Measurements from ENCODE around the gene ZFAND2A.
"Not testable (repeated sequence)": the region's sequence is repeated elsewhere in the genome, so short reads cannot be mapped to it uniquely, and the experiment has no call there.

The ZFAND2A gene

DNA sequence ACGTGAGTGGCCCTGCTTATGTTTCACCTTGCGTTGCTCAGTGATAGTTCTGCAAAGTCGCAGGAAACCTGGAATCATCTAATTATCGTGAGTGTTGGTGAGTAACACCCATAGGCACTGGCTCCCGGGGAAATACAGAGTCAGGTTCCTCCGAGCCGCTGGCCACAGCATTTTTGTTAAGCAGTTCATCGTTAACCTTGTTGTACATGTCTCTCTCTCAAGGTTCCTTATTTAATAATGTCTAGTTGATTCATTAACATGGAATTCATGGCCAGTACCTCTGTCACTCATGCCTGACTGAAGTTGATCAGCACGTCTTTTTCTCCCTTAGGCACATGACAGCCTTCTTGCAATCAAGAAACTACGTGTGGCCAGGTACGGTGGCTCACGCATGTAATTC is 3.1 kb upstream of the ZFAND2A start:
- peaks cover 9% of the 10 kb centered on the region for H3K4me1 ChIP-seq (ENCODE audit: control insufficient read depth, insufficient read depth, low read length)
- no peaks in the 10 kb centered on the region for H3K27me3 ChIP-seq (ENCODE audit: control insufficient read depth, insufficient read depth, low read length, poor library complexity, severe bottlenecking)
- no peak overlapping the region for H3K4me3 ChIP-seq (ENCODE audit: insufficient read depth, low read depth, low read length)
- WGBS, 2 experiments = 94 to 95% methylated on average over 12 of the region's 12 CpGs
- H3K36me3 ChIP-seq (ENCODE audit: control insufficient read depth, insufficient read depth, low read length) = no peaks in the 10 kb centered on the region
- no peak overlapping the region for H3K27ac ChIP-seq (ENCODE audit: insufficient read depth, low read depth, low read length, poor library complexity, severe bottlenecking)
- H3K9me3 ChIP-seq (ENCODE audit: control insufficient read depth, low read length) = no peaks in the 10 kb centered on the region

DNA sequence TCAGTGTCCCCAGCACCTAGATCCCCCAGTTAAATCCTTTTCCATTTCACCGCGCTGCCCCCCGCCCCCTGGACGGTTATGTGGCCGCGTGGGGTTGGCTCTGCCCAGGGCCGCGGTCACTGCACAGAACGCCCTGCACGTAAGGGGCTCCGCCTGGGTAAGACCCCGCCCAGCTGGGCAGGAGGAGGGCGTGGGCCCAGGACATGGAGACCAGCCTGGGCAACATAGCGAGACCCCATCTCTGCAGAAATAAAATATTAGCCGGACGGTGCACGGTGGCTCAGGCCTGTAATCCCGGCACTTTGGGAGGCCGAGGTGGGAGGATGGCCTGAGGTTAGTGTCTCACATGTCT is 650 bp upstream of the ZFAND2A start:
- WGBS, 2 experiments = 46% methylated on average over 19 of the region's 19 CpGs

DNA sequence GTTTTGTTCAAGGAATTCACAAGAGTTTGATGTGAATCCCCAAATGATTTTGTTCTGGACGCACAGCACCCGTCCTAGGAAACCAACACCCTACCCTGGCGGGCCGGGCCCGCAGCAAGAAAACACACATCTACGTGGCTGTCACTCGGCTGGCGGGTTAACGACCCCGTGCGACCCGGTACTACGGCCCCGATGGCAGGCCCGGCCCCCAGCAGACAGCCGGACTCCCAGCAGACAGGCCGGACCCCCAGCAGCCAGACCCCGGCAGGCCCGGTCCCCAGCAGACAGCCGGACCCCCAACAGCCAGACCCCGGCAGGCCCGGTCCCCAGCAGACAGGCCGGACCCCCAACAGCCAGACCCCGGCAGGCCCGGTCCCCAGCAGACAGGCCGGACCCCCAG is 765 bp downstream of the ZFAND2A start:
- H3K9me3 ChIP-seq (ENCODE audit: control insufficient read depth, low read length); H3K27me3 ChIP-seq (ENCODE audit: control insufficient read depth, insufficient read depth, low read length, poor library complexity, severe bottlenecking); H3K4me1 ChIP-seq (ENCODE audit: control insufficient read depth, insufficient read depth, low read length); H3K27ac ChIP-seq (ENCODE audit: insufficient read depth, low read depth, low read length, poor library complexity, severe bottlenecking): not testable (repeated sequence)
- Histone ChIP-seq H3K36me3 (ENCODE audit: control insufficient read depth, insufficient read depth, low read length) (peaks cover 11% of the 10 kb centered on the region), H3K4me3 (ENCODE audit: insufficient read depth, low read depth, low read length) (peak overlapping the region; percentile 86)
- WGBS, 2 experiments = 13 to 14% methylated on average over 26 of the region's 26 CpGs

More for the DNA sequence above, 650 bp upstream of the ZFAND2A start:
- Histone ChIP-seq H3K36me3 (ENCODE audit: control insufficient read depth, insufficient read depth, low read length) (peaks cover 5% of the 10 kb centered on the region), H3K9me3 (ENCODE audit: control insufficient read depth, low read length) (no peaks in the 10 kb centered on the region), H3K4me1 (ENCODE audit: control insufficient read depth, insufficient read depth, low read length) (peaks cover 9% of the 10 kb centered on the region), H3K4me3 (ENCODE audit: insufficient read depth, low read depth, low read length) (peak overlapping the region; percentile 86), H3K27me3 (ENCODE audit: control insufficient read depth, insufficient read depth, low read length, poor library complexity, severe bottlenecking) (no peaks in the 10 kb centered on the region), H3K27ac (ENCODE audit: insufficient read depth, low read depth, low read length, poor library complexity, severe bottlenecking) (peak overlapping the region; percentile 85)

DNA sequence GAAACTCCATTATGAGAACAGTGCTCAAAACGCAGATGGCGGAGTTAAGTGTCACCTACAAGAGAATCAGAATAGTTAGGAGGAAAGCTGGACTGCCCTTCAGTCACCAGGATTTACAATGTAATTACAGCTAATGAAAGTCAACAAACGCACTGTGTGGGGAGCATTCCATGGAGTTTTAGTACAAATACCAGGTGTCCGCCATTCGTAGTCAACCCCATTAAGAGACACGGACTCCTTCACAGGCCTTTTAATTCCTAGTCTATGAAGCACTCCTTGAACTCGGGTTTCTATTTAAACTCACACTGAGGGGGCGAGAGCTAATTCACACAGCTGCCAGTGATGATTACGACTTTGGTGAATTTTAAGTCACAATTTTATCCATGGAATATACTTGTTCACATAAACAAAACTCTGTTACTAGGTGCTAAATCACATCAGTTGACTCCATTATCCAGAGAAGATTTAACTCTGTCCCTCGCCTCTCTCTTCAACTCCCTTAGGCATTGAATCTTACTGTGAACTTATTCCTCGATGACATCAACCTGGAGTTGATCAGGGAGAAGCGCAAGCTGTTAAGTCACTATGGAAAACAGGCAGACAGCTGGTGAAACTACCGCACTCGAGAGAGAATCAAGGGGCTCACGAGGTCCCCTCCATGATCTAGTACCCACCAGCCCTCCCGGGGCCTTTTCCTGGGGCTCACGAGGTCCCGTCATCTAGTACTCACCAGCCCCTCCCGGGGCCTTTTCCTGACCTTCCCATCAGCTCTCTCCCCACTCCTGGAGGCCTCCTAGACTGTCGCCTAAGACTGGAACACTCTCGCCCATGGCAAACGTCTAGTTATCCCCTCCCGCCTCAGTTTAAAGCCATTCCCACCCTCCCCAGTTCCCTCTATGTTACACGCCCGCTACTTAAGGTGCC is 1.5 kb downstream of the ZFAND2A start:
- peak overlapping the region; percentile 86 for H3K4me3 ChIP-seq (ENCODE audit: insufficient read depth, low read depth, low read length)
- no peak overlapping the region for H3K27ac ChIP-seq (ENCODE audit: insufficient read depth, low read depth, low read length, poor library complexity, severe bottlenecking)
- peaks cover 9% of the 10 kb centered on the region for H3K4me1 ChIP-seq (ENCODE audit: control insufficient read depth, insufficient read depth, low read length)
- peaks cover 15% of the 10 kb centered on the region for H3K36me3 ChIP-seq (ENCODE audit: control insufficient read depth, insufficient read depth, low read length)
- no peaks in the 10 kb centered on the region for H3K27me3 ChIP-seq (ENCODE audit: control insufficient read depth, insufficient read depth, low read length, poor library complexity, severe bottlenecking)
- WGBS, 2 experiments = 77% methylated on average over 25 of the region's 25 CpGs
- no peaks in the 10 kb centered on the region for H3K9me3 ChIP-seq (ENCODE audit: control insufficient read depth, low read length)

DNA sequence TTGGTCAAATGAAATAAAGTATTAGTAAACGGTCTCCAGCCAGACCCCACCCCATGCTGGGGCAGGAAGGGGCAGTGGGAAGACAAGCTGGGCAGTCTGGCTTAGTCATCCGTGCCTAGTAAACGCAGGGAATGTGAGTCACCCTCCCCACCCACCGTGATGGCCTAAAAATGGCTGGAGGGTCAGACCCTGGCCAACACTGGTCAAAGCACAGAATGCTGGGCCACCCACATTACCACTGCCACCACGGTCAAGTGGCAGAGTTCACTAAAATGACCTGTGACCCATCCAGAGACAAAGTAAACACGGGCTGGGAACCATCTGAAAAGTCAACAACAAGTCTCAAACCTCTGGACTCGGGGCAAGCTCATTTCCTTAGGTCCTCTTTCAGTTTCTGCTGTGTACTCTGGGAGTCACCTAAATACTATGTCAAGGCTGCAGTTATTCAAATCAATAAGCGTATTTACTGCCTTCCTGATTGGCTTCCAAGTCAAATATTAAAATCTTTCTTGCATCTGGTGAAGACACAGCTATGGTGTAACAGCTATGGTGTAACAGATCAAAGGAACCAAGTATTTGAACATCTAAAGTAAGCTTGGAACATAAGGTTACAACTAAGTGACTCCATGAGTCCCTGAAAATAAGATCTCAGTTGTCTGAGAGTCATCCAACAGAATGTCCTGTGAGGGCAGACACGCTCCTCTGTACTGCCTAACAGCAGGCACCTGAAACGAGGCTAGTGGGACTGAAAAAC is 3.0 kb downstream of the ZFAND2A start:
- no peak overlapping the region for H3K27ac ChIP-seq (ENCODE audit: insufficient read depth, low read depth, low read length, poor library complexity, severe bottlenecking)
- peaks cover 15% of the 10 kb centered on the region for H3K36me3 ChIP-seq (ENCODE audit: control insufficient read depth, insufficient read depth, low read length)
- peaks cover 9% of the 10 kb centered on the region for H3K4me1 ChIP-seq (ENCODE audit: control insufficient read depth, insufficient read depth, low read length)
- H3K4me3 ChIP-seq (ENCODE audit: insufficient read depth, low read depth, low read length) = no peak overlapping the region
- 85 to 87% methylated on average over 10 of the region's 10 CpGs for WGBS, 2 experiments
- no peaks in the 10 kb centered on the region for H3K27me3 ChIP-seq (ENCODE audit: control insufficient read depth, insufficient read depth, low read length, poor library complexity, severe bottlenecking)
- H3K9me3 ChIP-seq (ENCODE audit: control insufficient read depth, low read length) = no peaks in the 10 kb centered on the region

DNA sequence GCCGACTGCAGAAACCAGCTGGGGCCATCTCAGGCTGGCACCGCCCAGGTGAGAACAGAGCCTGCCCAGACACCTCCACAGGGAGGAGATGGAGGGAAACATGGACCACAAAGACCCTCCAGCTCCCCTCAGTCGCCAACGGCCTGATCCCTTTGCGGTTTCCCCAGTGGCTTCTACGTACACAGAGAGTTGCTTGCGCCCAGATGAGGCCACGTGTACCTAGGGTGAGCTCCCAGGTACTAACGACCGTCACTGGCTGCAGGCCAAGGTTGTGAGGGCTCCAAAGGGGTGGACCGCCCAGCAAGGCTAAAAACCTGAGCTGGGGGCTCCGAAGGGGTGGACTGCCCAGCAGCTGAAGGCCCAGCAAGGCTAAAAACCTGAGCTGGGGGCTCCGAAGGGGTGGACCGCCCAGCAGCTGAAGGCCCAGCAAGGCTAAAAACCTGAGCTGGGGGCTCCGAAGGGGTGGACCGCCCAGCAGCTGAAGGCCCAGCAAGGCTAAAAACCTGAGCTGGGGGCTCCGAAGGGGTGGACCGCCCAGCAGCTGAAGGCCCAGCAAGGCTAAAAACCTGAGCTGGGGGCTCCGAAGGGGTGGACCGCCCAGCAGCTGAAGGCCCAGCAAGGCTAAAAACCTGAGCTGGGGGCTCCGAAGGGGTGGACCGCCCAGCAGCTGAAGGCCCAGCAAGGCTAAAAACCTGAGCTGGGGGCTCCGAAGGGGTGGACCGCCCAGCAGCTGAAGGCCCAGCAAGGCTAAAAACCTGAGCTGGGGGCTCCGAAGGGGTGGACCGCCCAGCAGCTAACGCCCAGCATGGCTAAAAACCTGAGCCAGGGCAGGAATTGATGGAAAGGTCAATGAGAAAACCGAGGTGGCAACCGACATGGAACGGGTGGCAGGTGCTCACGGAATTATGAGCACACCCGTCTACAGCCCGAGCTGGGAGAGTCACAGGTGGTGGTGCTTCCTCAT is 3.9 kb downstream of the ZFAND2A start:
- WGBS, 2 experiments = 94 to 95% methylated on average over 22 to 23 of the region's 33 CpGs

DNA sequence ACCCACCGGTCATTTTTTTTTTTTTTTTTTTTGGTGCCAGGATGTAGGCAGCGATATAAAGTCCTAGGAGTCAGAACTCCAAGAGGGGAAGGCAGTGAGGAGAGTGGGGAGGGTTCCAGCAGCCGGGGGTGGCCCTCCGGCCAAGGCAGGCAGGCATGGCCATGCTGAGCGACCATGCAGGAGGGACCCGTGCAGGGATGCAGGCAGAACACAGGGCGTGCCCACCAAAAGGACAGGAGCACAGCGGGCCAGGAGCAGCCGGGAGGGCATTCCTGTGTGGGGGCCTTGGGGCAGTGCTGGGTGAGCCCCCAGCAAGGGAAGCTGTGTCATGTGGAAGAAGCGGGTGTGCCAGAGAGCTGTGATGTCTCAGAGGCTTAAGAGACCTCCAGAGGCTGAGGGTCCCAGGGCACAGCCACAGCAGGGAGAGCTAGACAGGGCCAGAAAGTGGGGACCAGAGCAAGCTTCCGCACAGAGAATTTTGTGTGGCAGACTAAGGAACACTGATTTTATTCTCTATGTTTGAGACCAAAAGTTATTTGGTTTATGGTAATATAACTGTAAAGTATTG is 5.7 kb downstream of the ZFAND2A start:
- Histone ChIP-seq H3K36me3 (ENCODE audit: control insufficient read depth, insufficient read depth, low read length) (peaks cover 15% of the 10 kb centered on the region), H3K27ac (ENCODE audit: insufficient read depth, low read depth, low read length, poor library complexity, severe bottlenecking) (no peak overlapping the region), H3K4me3 (ENCODE audit: insufficient read depth, low read depth, low read length) (no peak overlapping the region), H3K9me3 (ENCODE audit: control insufficient read depth, low read length) (no peaks in the 10 kb centered on the region), H3K4me1 (ENCODE audit: control insufficient read depth, insufficient read depth, low read length) (peaks cover 9% of the 10 kb centered on the region), H3K27me3 (ENCODE audit: control insufficient read depth, insufficient read depth, low read length, poor library complexity, severe bottlenecking) (no peaks in the 10 kb centered on the region)
- 94 to 97% methylated on average over 11 of the region's 11 CpGs for WGBS, 2 experiments

More for the DNA sequence above, 3.9 kb downstream of the ZFAND2A start:
- peaks cover 15% of the 10 kb centered on the region for H3K36me3 ChIP-seq (ENCODE audit: control insufficient read depth, insufficient read depth, low read length)
- H3K9me3 ChIP-seq (ENCODE audit: control insufficient read depth, low read length); H3K4me3 ChIP-seq (ENCODE audit: insufficient read depth, low read depth, low read length); H3K27ac ChIP-seq (ENCODE audit: insufficient read depth, low read depth, low read length, poor library complexity, severe bottlenecking); H3K27me3 ChIP-seq (ENCODE audit: control insufficient read depth, insufficient read depth, low read length, poor library complexity, severe bottlenecking); H3K4me1 ChIP-seq (ENCODE audit: control insufficient read depth, insufficient read depth, low read length): not testable (repeated sequence)

DNA sequence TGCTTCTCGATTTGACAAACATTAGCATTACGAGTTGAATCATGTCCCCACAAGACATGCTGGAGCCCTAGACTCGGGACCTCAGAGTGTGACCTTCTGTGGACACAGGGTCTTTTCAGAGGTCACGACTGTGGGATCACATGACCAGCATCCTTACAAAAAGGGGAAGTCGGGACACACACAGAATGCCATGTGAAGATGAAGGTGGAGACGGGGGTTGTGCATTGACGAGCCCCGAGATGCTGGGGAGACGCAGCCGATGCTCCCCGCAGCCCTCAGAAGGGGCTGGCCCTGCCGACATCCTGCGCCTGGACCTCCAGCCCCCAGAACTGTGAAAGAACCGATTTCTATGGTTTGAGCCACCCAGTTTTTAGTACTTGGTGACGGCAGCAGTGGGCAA is 7.5 kb downstream of the ZFAND2A start:
- 94 to 96% methylated on average over 15 of the region's 15 CpGs for WGBS, 2 experiments
- peaks cover 12% of the 10 kb centered on the region for H3K36me3 ChIP-seq (ENCODE audit: control insufficient read depth, insufficient read depth, low read length)
- no peak overlapping the region for H3K4me3 ChIP-seq (ENCODE audit: insufficient read depth, low read depth, low read length)
- H3K9me3 ChIP-seq (ENCODE audit: control insufficient read depth, low read length) = no peaks in the 10 kb centered on the region
- no peaks in the 10 kb centered on the region for H3K4me1 ChIP-seq (ENCODE audit: control insufficient read depth, insufficient read depth, low read length)
- H3K27ac ChIP-seq (ENCODE audit: insufficient read depth, low read depth, low read length, poor library complexity, severe bottlenecking) = no peak overlapping the region
- H3K27me3 ChIP-seq (ENCODE audit: control insufficient read depth, insufficient read depth, low read length, poor library complexity, severe bottlenecking) = no peaks in the 10 kb centered on the region

DNA sequence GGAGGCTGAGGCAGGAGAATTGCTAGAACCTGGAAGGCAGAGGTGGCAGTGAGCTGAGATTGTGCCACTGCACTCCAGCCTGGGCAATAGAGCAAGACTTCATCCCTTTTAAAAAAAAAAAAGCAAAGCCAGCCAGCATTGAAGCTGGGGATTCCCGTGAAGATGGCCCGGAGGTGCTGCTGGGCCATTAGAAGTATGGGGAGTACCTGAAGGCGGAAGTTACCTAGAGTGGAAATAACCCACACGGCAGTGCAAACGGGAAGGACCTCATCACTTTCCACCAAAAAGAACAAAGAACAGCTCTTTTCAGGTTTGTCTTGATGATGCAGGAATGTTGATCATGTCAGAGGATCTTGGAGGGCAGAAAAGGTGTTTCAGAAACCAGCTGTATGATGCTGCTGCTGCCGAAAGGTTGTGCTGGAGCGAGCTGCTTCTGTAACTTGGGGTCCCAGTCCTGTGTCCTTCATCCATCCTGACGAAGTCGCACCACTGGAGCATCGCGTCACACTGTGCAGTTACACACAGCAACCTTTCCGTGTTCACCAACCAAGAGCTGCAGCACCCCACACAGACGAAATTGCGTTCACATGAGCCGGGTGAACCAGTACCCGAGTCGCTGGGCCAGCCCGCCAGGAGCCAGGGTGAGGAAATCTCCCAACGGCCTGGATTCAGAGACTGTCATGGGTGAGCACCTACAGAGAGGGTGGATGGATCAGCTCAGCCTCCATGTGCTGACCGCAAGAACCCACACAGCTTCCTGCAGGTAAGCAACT is 8.2 kb downstream of the ZFAND2A start:
- no peaks in the 10 kb centered on the region for H3K9me3 ChIP-seq (ENCODE audit: control insufficient read depth, low read length)
- no peaks in the 10 kb centered on the region for H3K27me3 ChIP-seq (ENCODE audit: control insufficient read depth, insufficient read depth, low read length, poor library complexity, severe bottlenecking)
- H3K36me3 ChIP-seq (ENCODE audit: control insufficient read depth, insufficient read depth, low read length) = peaks cover 12% of the 10 kb centered on the region
- no peaks in the 10 kb centered on the region for H3K4me1 ChIP-seq (ENCODE audit: control insufficient read depth, insufficient read depth, low read length)
- 97% methylated on average over 20 of the region's 20 CpGs for WGBS, 2 experiments
- H3K4me3 ChIP-seq (ENCODE audit: insufficient read depth, low read depth, low read length) = no peak overlapping the region
- no peak overlapping the region for H3K27ac ChIP-seq (ENCODE audit: insufficient read depth, low read depth, low read length, poor library complexity, severe bottlenecking)

Data from ectodermal cell (in vitro differentiated cells).